Peyer's patch (tissue), 4 donors: Measurements from ENCODE around the gene ETV6. TPM values are rescaled to one million over a fixed set of nuclear protein-coding genes. Genes with fewer than 3 reads are reported as not detected.
"Not testable (repeated sequence)": the region's sequence is repeated elsewhere in the genome, so short reads cannot be mapped to it uniquely, and the experiment has no call there.

Source experiments
- DNase-seq, 3 donors: peaks; one replicate each; pipeline ENCODE4 v3.0.0-alpha.2; 2017 to 2019
- H3K27ac ChIP-seq, 4 donors: fragments of 200-600 bp; sonication (generic); one replicate each; pipeline ENCODE4 v1.5.1; 2016 to 2019
- H3K27me3 ChIP-seq, 2 donors: fragments of 200-600 bp; sonication (generic); one replicate each; pipeline ENCODE4 v1.5.1; 2019
- H3K36me3 ChIP-seq, 3 donors: fragments of 200-600 bp; sonication (generic); one replicate each; pipeline ENCODE4 v1.5.1; 2016 to 2019
- H3K4me1 ChIP-seq, 4 donors: fragments of 200-600 bp; sonication (generic); one replicate each; pipeline ENCODE4 v1.5.1; 2016 to 2019
- H3K4me3 ChIP-seq, 4 donors: fragments of 200-600 bp; sonication (generic); 1 replicate in 3 of 4; 2 replicates in 1 of 4; pipeline ENCODE4 v1.5.1; 2016 to 2019; ENCODE audit warnings: mild to moderate bottlenecking in 1 of 4
- H3K9me3 ChIP-seq, 4 donors: fragments of 200-600 bp; sonication (generic); one replicate each; pipeline ENCODE4 v1.5.1; 2016 to 2019; ENCODE audit warnings: mild to moderate bottlenecking in 1 of 4
- POLR2A ChIP-seq, 2 donors: fragments of 450-650 bp; IDR thresholded peaks; one replicate each; pipeline ENCODE4 v1.5.1; 2017; ENCODE audit warnings: antibody characterized with exemption in 2 of 2, mild to moderate bottlenecking in 2 of 2, moderate library complexity in 2 of 2
- total RNA-seq, 4 donors: library from RNA; depleted of rRNA; stranded (reverse); fragments of >200 nt; gene quantifications; one replicate each; pipeline ENCODE4 v1.1.0, GENCODE V29; 2016
- TF ChIP-seq, protein P1 (sequence below), 6 experiments: fragments of 450-650 bp in 4 of 6; fragments of 200-600 bp in 2 of 6; sonication (generic) in 1 of 6; IDR thresholded peaks; one replicate each; pipeline ENCODE4 v1.5.1; 2017 to 2019; ENCODE audit warnings: antibody characterized with exemption in 6 of 6, mild to moderate bottlenecking in 3 of 6, moderate library complexity in 1 of 6

Gene ETV6
- total RNA-seq, 4 donors from 2014 or later = 35.4 to 49.5 (median 42.2) TPM

DNA sequence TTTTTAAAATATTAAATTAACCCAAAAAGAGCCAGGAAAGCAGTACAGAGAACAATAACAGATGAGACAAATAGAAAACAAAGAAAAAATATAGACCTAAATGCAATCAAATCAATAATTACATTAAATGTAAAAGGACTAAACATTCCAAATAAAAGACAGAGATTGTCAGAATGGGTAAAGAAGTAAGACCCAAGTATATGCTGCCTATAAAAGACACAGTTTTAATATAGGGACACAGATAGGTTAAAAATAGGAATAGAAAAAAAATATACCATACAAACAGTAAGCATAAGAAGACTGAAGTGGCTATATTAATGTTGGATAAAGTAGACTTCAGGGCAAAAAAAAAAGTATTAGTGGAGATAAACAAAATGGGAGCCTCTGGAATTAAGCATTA, 258.2 kb downstream of the ETV6 start:
- TF ChIP-seq, protein P1, sequence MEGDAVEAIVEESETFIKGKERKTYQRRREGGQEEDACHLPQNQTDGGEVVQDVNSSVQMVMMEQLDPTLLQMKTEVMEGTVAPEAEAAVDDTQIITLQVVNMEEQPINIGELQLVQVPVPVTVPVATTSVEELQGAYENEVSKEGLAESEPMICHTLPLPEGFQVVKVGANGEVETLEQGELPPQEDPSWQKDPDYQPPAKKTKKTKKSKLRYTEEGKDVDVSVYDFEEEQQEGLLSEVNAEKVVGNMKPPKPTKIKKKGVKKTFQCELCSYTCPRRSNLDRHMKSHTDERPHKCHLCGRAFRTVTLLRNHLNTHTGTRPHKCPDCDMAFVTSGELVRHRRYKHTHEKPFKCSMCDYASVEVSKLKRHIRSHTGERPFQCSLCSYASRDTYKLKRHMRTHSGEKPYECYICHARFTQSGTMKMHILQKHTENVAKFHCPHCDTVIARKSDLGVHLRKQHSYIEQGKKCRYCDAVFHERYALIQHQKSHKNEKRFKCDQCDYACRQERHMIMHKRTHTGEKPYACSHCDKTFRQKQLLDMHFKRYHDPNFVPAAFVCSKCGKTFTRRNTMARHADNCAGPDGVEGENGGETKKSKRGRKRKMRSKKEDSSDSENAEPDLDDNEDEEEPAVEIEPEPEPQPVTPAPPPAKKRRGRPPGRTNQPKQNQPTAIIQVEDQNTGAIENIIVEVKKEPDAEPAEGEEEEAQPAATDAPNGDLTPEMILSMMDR (IDR thresholded peaks at IDR 0.05) = no peak
- TF ChIP-seq POLR2A (IDR thresholded peaks at IDR 0.05) = no peak
- H3K4me1 ChIP-seq = no peaks in the 10 kb centered on the region
- DNase-seq = no peak

GRCh38 chr12:11909406-11909805, 259.9 kb downstream of the ETV6 start:
- H3K9me3 ChIP-seq, H3K36me3 ChIP-seq, H3K27ac ChIP-seq, H3K4me3 ChIP-seq, DNase-seq, H3K4me1 ChIP-seq, H3K27me3 ChIP-seq: not testable (repeated sequence)

More for the DNA sequence above, 258.2 kb downstream of the ETV6 start:
- H3K9me3 ChIP-seq = no peaks in the 10 kb centered on the region
- H3K4me3 ChIP-seq = no peak overlapping the region
- no peaks in the 10 kb centered on the region for H3K27me3 ChIP-seq
- H3K36me3 ChIP-seq = no peaks in the 10 kb centered on the region
- H3K27ac ChIP-seq = no peak overlapping the region

DNA sequence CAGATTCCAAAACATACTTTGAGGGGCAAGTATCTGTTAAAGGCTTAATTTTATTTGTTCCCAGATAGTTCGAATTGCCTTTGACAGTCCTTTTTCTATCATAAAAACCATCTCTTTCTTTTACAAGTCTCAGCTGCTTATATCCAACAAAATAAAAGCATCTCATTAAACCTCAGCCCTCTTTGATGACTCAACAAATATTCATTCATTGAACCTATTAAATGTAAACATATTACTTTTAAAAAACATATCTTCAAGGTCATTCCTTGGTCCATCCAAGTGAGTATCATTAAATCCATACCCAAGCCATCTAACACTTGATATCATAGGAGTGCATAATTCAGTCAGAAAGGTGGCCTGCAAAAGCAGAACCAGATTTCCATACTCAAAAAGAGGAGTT, 266.6 kb downstream of the ETV6 start:
- DNase-seq = no peak
- Histone ChIP-seq H3K4me3 (no peak overlapping the region), H3K27ac (no peak overlapping the region), H3K27me3 (no peaks in the 10 kb centered on the region), H3K4me1 (no peaks in the 10 kb centered on the region), H3K36me3 (no peaks in the 10 kb centered on the region), H3K9me3 (no peaks in the 10 kb centered on the region)
- TF ChIP-seq, protein P1 (IDR thresholded peaks at IDR 0.05) = no peak
- TF ChIP-seq POLR2A (IDR thresholded peaks at IDR 0.05) = no peak

DNA sequence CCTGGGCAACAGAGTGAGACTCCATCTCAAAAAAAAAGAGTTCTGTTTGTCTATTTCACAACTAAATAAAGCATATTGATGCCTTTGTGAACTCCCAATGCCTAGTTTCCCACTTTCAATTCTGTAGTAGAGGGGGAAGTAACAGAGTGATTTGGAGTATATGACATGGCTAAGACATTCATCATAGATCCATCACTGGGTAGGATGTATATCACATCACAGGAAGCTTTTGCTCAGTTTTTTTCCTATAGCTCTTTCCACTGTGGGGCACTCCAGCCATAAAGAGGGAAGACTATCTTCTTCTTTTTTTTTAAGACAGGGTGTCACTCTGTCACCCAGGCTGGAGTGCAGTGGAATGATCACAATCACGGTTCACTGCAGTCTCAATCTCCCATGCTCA, 267.3 kb downstream of the ETV6 start:
- H3K27me3 ChIP-seq = no peaks in the 10 kb centered on the region

DNA sequence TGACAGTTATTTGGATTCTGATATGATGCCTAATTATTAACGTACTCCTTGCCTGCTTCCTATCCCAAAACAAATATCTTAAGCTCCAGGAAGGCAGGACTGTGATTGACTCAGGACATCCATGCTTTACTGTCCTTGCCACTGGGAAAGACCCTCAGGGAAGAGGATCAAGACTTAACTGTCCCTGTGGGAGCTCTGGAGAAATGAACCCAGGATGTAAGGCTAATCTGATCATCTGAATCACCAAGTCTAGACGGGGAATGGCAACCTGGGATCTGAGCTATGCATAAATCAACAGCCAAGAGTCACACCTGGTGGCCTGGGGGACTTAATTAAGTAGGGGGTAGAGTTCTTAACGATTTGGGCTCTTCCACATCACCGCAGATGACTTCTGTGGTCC, 268.0 kb downstream of the ETV6 start:
- H3K27ac ChIP-seq = no peak overlapping the region
- H3K4me1 ChIP-seq = no peaks in the 10 kb centered on the region
- no peak for TF ChIP-seq POLR2A (IDR thresholded peaks at IDR 0.05)
- TF ChIP-seq, protein P1 (IDR thresholded peaks at IDR 0.05) = no peak
- no peak for DNase-seq
- no peaks in the 10 kb centered on the region for H3K9me3 ChIP-seq
- H3K27me3 ChIP-seq = no peaks in the 10 kb centered on the region
- H3K4me3 ChIP-seq = no peak overlapping the region
- no peaks in the 10 kb centered on the region for H3K36me3 ChIP-seq

More for the DNA sequence above, 267.3 kb downstream of the ETV6 start:
- no peaks in the 10 kb centered on the region for H3K4me1 ChIP-seq
- no peaks in the 10 kb centered on the region for H3K9me3 ChIP-seq
- no peak for DNase-seq
- H3K4me3 ChIP-seq = no peak overlapping the region
- TF ChIP-seq POLR2A (IDR thresholded peaks at IDR 0.05) = no peak
- TF ChIP-seq, protein P1 (IDR thresholded peaks at IDR 0.05) = no peak
- no peaks in the 10 kb centered on the region for H3K36me3 ChIP-seq
- H3K27ac ChIP-seq = no peak overlapping the region

GRCh38 chr12:11920231-11920630, 270.8 kb downstream of the ETV6 start:
- Histone ChIP-seq H3K4me3 (no peak overlapping the region), H3K36me3 (no peaks in the 10 kb centered on the region), H3K27ac (no peak overlapping the region), H3K9me3 (no peaks in the 10 kb centered on the region), H3K4me1 (peaks cover 0 to 5% (median 0%) of the 10 kb centered on the region in 4 donors), H3K27me3 (no peaks in the 10 kb centered on the region)
- TF ChIP-seq, protein P1 (IDR thresholded peaks at IDR 0.05) = no peak
- TF ChIP-seq POLR2A (IDR thresholded peaks at IDR 0.05) = no peak
- no peak for DNase-seq
